Tibial nerve (tissue), 3 donors: ENCODE data around the gene KAT2B.

Experiments used
- POLR2A ChIP-seq, 2 donors: fragments of 450-650 bp; IDR thresholded peaks; one replicate each; pipeline ENCODE4 v1.6.1; 2017; ENCODE audit warnings: antibody characterized with exemption in 2 of 2, mild to moderate bottlenecking in 2 of 2, moderate library complexity in 2 of 2
- TF ChIP-seq, protein P1 (sequence below), 5 experiments: fragments of 200-600 bp in 3 of 5; fragments of 450-650 bp in 2 of 5; sonication (generic) in 3 of 5; IDR thresholded peaks; one replicate each; pipeline ENCODE4 v1.5.1; 2016 to 2019; ENCODE audit warnings: antibody characterized with exemption in 5 of 5, mild to moderate bottlenecking in 3 of 5, moderate library complexity in 2 of 5

DNA sequence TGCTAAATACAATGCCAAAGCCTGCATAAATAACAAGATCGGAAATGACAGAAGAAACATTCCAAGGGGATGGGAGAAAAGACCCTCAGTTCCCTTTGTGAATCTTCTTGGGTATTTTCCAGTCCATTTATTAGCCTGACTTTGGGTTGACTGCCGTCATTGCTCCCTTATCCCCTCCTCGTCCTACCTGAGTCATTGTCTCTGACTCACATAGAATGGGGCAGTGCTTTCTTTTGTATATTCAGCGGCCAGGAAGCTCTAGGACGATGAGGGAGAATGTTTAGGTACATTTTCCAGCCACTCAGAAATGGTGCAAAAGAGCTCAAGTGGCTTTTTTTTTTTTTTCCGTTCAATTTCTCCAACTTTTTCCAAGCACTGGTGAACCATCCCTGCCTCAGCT lies 71.6 kb downstream of the KAT2B start:
- TF ChIP-seq, protein P1, sequence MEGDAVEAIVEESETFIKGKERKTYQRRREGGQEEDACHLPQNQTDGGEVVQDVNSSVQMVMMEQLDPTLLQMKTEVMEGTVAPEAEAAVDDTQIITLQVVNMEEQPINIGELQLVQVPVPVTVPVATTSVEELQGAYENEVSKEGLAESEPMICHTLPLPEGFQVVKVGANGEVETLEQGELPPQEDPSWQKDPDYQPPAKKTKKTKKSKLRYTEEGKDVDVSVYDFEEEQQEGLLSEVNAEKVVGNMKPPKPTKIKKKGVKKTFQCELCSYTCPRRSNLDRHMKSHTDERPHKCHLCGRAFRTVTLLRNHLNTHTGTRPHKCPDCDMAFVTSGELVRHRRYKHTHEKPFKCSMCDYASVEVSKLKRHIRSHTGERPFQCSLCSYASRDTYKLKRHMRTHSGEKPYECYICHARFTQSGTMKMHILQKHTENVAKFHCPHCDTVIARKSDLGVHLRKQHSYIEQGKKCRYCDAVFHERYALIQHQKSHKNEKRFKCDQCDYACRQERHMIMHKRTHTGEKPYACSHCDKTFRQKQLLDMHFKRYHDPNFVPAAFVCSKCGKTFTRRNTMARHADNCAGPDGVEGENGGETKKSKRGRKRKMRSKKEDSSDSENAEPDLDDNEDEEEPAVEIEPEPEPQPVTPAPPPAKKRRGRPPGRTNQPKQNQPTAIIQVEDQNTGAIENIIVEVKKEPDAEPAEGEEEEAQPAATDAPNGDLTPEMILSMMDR (IDR thresholded peaks at IDR 0.05): no peak
- TF ChIP-seq POLR2A (IDR thresholded peaks at IDR 0.05): no peak
